OCI-LY3 (cell line): Measurements from ENCODE around the gene ZNF839.

ENCODE experiments used
- CTCF ChIP-seq: fragments of 200-600, 300-600 bp; sonication (generic); IDR thresholded peaks from 2 replicates; pipeline ENCODE4 v1.5.1; 2014; ENCODE audit warnings: antibody characterized with exemption, low read length, low read depth
- EZH2phosphoT487 ChIP-seq: fragments of 200-600 bp; shearing (Covaris generic); IDR thresholded peaks from 2 replicates; pipeline ENCODE4 v1.6.1; 2018; ENCODE audit warnings: antibody characterized with exemption, mixed run types, low read depth

DNA sequence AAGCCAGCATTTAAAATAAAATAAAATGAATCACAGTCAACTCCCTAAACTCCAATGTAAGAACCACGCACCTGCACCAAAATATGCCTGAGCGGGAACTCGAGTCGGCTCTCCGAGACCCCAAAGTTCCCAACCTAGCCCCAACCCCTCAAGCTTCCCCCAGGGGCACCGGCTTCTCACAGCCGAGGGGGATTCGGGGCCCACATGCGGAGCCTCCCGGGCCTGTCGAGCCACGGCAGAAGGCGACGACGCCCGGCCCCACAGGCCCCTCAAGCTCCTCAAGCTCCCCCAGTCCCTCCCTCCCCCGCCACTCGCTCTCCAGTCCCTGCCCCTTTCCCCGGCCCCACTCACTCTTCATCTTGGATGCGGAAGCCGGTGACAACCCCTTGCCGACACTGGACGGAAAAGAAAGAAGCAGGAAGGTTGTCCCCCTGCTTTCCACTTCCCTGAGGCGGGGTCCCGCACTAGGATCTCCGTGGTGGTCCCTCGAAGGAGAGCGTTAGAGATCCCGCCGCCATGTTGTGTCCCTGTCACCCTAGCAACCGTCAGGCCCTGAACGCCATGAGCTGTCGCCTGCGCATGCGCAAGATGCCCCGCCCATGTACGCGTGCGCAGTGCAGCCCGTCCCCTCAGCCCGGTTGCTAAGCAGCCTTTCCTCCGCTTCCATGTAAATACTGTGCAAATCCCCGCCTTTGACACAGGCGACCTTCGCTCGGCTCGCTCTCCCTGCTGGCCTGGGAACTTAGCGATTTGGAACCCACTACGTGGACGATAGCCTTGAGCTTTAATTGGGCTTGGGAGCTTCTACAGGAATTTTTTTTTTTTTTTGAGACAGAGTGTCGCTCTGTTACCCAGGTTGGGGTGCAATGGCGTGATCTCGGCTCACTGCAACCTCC lies 14.7 kb upstream of the ZNF839 start, which contains the start of gene MOK:
- TF ChIP-seq CTCF (no peak), EZH2phosphoT487 (no peak)
